GM21619 (cell line): ENCODE measurements around the gene SLC39A2.

Experiments used
- ATAC-seq: cut with Tn5 transposase; IDR thresholded peaks from one replicate; pipeline ENCODE4 v1.9.1; 2021; ENCODE audit not compliant: unreplicated experiment

SLC39A2 gene

DNA sequence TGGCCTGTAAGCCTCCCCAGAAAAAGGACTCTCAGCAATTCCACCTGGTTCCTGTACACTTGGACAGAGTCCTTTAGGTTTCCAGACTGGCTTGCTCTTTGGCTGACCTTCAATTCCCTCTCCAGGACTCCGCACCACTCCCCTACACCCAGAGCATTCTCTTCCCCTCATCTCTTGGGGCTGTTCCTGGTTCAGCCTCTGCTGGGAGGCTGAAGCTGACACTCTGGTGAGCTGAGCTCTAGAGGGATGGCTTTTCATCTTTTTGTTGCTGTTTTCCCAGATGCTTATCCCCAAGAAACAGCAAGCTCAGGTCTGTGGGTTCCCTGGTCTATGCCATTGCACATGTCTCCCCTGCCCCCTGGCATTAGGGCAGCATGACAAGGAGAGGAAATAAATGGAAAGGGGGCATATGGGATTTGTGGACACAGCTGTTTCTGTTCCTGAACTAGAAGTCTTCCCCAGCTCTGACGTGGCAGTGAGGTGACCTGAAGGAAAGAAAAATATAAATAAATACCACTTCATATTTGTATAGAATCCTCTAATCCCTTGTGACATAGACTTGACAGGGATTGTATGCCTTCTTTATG is 44.4 kb downstream of the SLC39A2 start:
- no peak for ATAC-seq

DNA sequence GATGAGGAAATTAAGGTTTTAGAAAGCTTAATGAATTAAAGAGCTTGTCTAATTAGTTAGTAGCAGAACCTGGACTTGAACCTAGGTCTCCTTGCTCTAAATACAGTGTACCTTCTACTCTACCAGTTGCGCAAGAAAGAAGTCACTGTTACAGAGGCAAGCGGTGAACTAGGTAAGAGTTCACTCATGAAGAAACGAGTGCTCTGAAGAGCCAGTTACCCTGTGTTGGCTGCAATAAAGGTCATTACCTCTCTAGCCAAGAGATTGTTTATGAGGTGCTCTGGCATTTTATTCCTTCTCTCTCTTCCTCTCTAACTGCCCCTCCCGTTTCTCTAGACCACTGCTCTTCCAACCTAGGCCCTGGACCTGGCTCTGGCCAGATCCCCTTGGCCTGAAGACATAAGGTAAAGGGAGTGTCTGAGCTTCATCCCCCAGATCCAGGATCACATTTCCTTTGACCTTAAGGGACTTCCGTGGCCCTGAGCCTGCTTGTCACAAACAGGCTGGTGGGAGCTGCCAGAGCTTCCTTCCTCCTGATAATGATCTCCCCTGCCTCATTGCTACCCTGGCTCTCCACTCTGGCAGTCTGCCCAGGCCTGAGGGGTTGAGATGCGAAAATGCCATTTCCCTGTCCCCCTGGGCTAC is 45.0 kb downstream of the SLC39A2 start:
- ATAC-seq: no peak

DNA sequence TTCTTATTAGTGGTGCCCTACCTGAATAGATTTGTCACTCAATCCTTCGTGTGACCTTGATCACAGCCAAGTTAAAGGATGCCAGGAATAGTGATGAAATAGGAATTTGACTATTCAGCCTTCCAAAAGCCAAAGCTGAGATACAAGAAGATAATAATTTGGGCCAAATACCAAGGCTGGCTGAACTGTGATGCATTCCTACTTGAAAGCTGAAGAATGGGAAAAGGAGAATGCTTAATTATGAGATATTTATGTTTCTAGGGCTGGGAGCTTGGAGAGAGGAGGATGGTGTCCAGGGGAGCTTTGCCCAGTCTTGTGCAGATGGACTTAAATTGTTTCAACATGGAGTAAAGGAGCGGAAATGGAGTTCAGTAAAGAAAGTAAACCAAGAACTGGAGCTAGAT is 48.3 kb downstream of the SLC39A2 start:
- ATAC-seq: no peak

DNA sequence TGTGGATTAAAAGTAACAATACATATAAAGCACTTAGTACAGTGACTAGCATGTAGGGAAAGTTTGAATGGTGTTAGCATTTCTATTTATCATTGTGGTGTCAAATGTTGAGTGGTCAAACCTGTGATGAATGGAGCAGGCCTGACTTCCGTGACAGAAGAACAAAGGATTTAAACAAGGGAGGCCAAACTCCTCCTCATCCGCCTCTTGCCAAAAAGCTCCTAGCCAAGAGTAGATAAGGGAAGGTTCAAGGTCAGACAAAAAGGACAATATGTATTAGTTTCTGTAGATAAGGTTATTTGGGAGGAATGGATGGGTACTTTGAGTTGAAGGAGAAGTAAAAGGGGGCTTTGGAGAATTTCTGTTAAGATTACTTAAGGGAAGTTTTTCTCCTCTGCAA is 49.5 kb downstream of the SLC39A2 start:
- no peak for ATAC-seq

DNA sequence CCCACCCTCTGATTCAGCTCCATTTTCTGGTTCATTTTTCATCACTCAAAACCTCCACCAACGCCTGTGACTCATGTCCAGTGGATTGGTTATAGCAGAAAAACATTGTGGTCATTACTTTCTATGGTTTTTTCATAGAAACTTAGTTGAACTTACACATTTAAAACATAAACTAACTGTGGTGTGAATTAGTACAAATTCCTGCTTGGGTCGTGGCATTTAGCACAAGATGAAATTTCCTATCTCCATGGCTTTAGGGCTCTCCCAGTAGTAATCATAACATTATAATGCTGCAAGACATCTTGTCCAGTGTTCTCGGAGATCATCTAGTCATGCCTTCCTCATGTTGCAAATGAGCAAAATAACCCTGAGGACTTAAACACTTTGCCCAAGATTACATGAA is 50.2 kb downstream of the SLC39A2 start:
- no peak for ATAC-seq

DNA sequence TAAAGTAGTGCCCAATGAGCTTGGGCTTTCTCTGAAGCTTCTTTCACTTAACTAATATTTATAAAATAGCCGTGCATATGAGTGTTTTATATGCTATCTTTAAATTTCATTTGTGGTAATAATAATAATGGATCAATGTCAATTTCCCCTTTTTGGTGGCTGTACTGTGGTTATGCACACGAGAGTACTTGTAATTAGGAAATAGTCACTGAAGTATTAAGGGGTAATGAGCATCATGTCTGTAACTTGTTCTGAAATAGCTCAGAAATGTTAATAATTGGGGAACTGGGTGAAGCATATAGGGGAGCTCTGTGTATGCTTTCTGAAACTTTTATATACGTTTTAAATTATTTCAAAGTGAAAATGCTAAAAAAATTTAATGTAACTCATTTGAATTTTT is 51.5 kb downstream of the SLC39A2 start:
- ATAC-seq: no peak
